Parathyroid adenoma (tissue), 2 donors: Measurements from ENCODE around the gene DNMT3A.

Experiments
- H2AFZ ChIP-seq: fragments of 300-600 bp; sonication (generic); one replicate; pipeline ENCODE4 v1.7.0; 2017; ENCODE audit warnings: antibody characterized with exemption, mild to moderate bottlenecking
- H3K27ac ChIP-seq: fragments of 300-600 bp; sonication (generic); one replicate; pipeline ENCODE4 v1.7.0; 2017
- H3K27me3 ChIP-seq: fragments of 300-600 bp; sonication (generic); one replicate; pipeline ENCODE4 v1.7.0; 2017; ENCODE audit warnings: low read length; ENCODE audit not compliant: control insufficient read depth, insufficient read depth
- H3K36me3 ChIP-seq: fragments of 300-600 bp; sonication (generic); one replicate; pipeline ENCODE4 v1.7.0; 2017; ENCODE audit warnings: low read length; ENCODE audit not compliant: control insufficient read depth, insufficient read depth
- H3K4me1 ChIP-seq: fragments of 300-600 bp; sonication (generic); one replicate; pipeline ENCODE4 v1.7.0; 2017; ENCODE audit warnings: control low read depth
- H3K4me2 ChIP-seq: fragments of 300-600 bp; sonication (generic); one replicate; pipeline ENCODE4 v1.7.0; 2017; ENCODE audit warnings: low read length
- H3K4me3 ChIP-seq: fragments of 300-600 bp; sonication (generic); one replicate; pipeline ENCODE4 v1.7.0; 2017; ENCODE audit warnings: low read depth, low read length
- H3K79me2 ChIP-seq: fragments of 300-600 bp; sonication (generic); one replicate; pipeline ENCODE4 v1.7.0; 2017; ENCODE audit warnings: control low read depth
- H3K9ac ChIP-seq: fragments of 300-600 bp; sonication (generic); one replicate; pipeline ENCODE4 v1.7.0; 2017; ENCODE audit warnings: mild to moderate bottlenecking
- H3K9me3 ChIP-seq: fragments of 300-600 bp; sonication (generic); one replicate; pipeline ENCODE4 v1.7.0; 2017; ENCODE audit warnings: low read length; ENCODE audit not compliant: control insufficient read depth
- TF ChIP-seq, protein P1 (sequence below): fragments of 300-600 bp; sonication (generic); IDR thresholded peaks from one replicate; pipeline ENCODE4 v1.7.0; 2017; ENCODE audit warnings: antibody characterized with exemption, mild to moderate bottlenecking
- donor health status: primary hyperparathyroidism.

The DNMT3A gene

DNA sequence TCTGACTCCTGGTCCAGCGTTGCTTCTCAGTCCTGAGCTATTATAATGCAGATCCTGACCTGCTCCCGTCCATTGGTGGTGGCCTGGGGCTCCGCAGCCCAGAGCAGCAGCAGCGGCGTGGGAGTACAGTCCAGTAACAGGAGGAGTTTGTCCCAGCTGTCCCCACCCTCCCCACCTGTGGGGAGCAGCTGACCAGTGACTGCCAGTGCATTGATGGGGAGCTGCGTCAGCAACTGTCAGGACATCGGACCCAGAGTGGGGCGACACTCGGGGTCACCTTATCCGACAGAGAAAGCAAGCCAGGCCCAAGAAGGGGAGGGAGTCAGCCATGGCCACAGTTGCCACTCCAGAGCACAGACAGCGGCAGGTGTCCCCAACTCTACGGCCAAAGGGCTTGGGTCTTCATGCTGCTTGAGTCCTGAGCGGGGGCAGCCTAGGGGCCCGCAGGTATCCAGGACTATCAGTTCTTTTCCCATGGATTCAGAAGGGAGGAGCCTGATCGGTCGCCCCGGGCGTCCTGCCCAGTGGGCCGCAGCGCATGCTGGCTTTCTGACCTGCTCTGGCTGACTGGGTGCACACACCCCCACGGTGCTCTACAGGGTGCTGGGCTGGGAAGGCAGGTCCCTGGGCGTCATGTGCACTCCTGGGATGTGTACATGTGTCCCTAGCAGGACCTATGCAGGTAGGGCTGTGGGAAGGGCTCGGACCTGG, 29.7 kb downstream of the DNMT3A start:
- Histone ChIP-seq H3K4me3 (peak overlapping the region; percentile 11), H3K9me3 (no peaks in the 10 kb centered on the region), H3K4me2 (peak overlapping the region; percentile 58), H3K4me1 (peaks cover 24% of the 10 kb centered on the region), H3K79me2 (peaks cover 6% of the 10 kb centered on the region), H3K36me3 (no peaks in the 10 kb centered on the region), H3K27me3 (no peaks in the 10 kb centered on the region), H3K9ac (no peak overlapping the region), H2AFZ (no peak overlapping the region), H3K27ac (peak overlapping the region; percentile 71)
- TF ChIP-seq, protein P1, sequence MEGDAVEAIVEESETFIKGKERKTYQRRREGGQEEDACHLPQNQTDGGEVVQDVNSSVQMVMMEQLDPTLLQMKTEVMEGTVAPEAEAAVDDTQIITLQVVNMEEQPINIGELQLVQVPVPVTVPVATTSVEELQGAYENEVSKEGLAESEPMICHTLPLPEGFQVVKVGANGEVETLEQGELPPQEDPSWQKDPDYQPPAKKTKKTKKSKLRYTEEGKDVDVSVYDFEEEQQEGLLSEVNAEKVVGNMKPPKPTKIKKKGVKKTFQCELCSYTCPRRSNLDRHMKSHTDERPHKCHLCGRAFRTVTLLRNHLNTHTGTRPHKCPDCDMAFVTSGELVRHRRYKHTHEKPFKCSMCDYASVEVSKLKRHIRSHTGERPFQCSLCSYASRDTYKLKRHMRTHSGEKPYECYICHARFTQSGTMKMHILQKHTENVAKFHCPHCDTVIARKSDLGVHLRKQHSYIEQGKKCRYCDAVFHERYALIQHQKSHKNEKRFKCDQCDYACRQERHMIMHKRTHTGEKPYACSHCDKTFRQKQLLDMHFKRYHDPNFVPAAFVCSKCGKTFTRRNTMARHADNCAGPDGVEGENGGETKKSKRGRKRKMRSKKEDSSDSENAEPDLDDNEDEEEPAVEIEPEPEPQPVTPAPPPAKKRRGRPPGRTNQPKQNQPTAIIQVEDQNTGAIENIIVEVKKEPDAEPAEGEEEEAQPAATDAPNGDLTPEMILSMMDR = no peak

DNA sequence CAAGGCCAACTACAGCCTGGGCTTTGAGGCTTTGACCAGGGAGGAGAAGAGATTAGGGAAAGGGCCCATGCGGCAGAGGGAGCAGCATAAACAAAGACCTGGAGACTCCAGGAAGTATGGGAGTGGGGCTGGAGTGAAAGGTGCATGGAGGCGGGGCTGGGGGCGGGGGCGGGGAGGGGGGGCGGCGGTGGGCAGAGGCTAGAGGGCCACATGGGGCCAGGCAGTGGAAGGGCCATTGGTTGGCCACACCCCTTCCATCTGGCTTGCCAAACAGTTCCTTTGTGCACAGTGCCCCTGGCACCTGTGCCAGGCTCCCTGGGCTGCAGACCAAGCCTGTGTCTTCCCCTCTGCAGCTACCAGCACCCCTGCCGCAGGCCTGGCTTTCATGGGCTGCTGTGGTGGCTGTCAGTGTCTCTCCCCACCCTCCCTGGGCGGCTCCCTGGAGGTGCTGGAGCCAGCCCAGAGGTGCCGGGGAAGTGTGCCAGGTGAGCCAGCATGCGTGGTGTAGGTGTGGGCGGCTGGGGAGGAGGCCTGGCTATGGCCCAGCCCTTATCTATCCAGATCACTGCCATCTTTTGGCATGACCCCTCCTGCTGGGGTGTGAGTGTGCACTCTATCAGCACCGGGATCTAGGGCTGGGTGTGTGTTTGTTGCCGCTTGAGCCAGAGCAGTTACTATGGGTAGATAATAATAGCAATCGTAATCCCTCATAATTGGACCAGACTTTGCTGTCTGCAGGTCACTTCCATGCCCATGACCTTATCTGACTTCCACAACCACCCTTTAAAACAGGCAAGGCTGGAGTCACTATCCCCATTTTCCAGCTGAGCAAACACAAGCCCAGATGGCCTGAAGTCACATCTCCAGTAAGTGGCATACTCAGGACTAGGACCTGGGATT, 30.5 kb downstream of the DNMT3A start:
- H3K79me2 ChIP-seq = peaks cover 6% of the 10 kb centered on the region

DNA sequence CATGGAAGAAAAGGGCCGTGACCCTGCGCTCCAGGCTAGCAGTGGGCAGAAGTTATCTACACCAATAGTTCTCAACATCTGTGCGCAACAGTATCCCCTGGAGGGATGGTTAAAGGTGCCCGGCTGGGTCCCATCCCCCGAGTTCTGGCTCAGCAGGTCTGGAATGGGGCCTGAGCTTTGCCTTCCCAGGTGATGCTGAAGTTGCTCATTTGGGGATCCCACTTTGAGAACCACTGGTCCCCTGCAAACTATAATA, 31.1 kb downstream of the DNMT3A start:
- Histone ChIP-seq H2AFZ (no peak overlapping the region), H3K27ac (no peak overlapping the region), H3K27me3 (no peaks in the 10 kb centered on the region), H3K36me3 (no peaks in the 10 kb centered on the region), H3K4me2 (no peak overlapping the region), H3K9me3 (no peaks in the 10 kb centered on the region), H3K4me3 (no peak overlapping the region), H3K4me1 (peaks cover 24% of the 10 kb centered on the region), H3K9ac (no peak overlapping the region), H3K79me2 (peaks cover 3% of the 10 kb centered on the region)
- TF ChIP-seq, protein P1 = no peak

More for the DNA sequence above, 30.5 kb downstream of the DNMT3A start:
- no peaks in the 10 kb centered on the region for H3K36me3 ChIP-seq
- peak overlapping the region; percentile 11 for H3K4me3 ChIP-seq
- peak overlapping the region; percentile 58 for H3K4me2 ChIP-seq
- no peaks in the 10 kb centered on the region for H3K9me3 ChIP-seq
- no peaks in the 10 kb centered on the region for H3K27me3 ChIP-seq
- peak overlapping the region; percentile 71 for H3K27ac ChIP-seq
- H3K9ac ChIP-seq = no peak overlapping the region
- H2AFZ ChIP-seq = no peak overlapping the region
- H3K4me1 ChIP-seq = peaks cover 24% of the 10 kb centered on the region
- TF ChIP-seq, protein P1 = no peak

DNA sequence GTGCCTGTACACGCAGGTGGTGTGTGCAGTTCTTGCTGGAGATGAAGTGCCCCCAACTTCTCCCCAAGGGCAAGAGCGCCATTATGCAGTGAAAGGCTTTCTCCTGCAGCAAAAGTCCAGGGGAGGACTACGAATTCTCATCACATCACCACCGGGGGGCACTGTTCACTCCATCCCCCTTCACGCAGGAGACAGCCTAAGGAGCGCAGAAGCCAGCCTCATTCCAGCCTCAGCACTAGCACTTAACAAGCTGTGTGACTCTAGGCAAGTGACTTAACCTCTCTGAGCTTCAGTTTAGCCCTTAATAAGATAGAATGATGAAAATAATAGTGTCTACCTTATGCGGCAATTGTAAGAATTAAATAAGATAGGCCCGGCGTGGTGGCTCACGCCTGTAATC, 32.3 kb downstream of the DNMT3A start:
- no peaks in the 10 kb centered on the region for H3K27me3 ChIP-seq
- peaks cover 3% of the 10 kb centered on the region for H3K79me2 ChIP-seq
- no peak overlapping the region for H3K4me2 ChIP-seq
- H3K27ac ChIP-seq = no peak overlapping the region
- TF ChIP-seq, protein P1 = peak; percentile 47
- no peak overlapping the region for H3K4me3 ChIP-seq
- no peak overlapping the region for H2AFZ ChIP-seq
- peaks cover 21% of the 10 kb centered on the region for H3K4me1 ChIP-seq
- no peaks in the 10 kb centered on the region for H3K36me3 ChIP-seq
- no peaks in the 10 kb centered on the region for H3K9me3 ChIP-seq
- no peak overlapping the region for H3K9ac ChIP-seq
